Activated CD4-positive, alpha-beta T cell treated with anti-CD3 and anti-CD28 coated beads, Interleukin-2, amount 50 U/mL, for 16 hours (primary cell): ENCODE results near the gene PAWR.
"Not testable (repeated sequence)": the region's sequence is repeated elsewhere in the genome, so short reads cannot be mapped to it uniquely, and the experiment has no call there.

Experiments used
- DNase-seq: peaks from one replicate; pipeline ENCODE4 v3.0.0-alpha.2; 2020

The PAWR gene

DNA sequence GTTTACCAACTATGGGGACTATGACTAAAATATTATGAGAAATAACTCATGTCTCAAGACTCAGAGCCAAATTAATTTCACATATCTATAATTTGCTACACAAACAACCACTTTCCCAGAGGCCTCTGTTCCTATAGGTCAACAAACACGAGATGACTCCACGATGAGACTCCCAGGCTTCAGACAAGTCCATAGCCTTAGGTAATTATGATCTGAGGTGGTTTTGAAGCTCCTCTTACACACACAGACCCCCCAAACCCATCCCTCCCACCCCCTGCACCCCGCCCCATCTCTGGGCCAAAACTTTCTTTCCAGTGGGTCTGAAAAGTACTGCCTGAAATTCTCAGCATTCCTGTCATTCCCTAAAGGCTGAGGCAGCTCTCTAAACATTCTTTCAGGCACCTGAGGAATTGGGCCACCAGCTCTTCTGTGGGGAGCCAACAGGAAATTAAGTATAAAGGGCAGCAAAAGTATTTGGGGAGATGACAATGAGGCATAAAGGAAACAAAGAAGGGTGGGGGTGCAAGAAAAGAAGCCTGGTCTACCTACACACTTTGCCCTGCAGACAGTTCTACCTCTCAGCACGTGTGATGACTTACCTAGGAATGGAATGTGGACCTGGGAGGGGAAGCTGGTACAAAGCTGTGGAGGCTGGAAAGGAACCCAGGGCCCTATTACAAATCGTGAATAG lies 143.6 kb downstream of the PAWR start:
- DNase-seq, result no peak

- DNase-seq, result no peak
Measured at GRCh38 chr12:79546466-79547043, 144.2 kb downstream of the PAWR start.

DNA sequence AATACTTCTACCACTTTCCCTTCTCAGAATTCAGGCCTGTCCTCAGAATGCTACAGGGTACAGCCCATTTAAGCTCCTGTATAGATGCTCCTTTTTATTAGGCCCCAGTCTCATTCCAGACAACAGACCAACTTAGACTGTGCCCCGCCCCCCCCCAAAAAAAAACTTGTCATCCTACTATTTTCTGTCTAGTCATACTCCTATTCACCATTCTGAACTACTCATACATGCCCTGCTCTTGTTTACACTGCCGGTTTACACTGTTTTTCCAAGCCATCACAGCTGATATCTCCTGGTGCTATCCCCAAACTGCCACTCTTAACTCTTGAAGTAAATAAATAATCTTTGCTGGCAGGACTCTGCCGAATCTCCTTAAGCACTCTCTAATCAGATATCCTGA lies 146.3 kb downstream of the PAWR start:
- not testable (repeated sequence) for DNase-seq

DNA sequence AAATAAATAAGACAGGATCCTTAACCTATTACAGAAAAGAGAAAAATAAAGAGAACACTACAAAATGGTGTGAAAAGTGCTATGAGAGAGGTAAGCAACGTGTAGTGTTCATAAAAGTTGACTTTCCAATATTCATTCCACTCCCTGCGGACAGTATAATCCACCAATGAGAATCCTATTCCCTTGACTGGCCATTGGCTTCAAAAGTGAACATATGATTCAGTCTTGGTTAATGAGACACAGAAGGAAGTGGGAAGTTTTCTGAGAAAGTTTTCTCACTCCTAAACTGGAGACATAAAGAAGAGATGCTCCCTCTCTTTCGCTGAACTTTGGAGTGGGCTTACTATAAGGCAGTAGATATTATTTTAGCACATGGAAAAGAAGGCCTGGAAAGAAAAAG lies 153.1 kb downstream of the PAWR start:
- DNase-seq, result no peak

- DNase-seq, result no peak
Measured at GRCh38 chr12:79535751-79536150, 155.0 kb downstream of the PAWR start.
